ACC112 (cell line): Measurements from ENCODE around the gene USP5.
A peak's percentile ranks its signal among the peaks of the same experiment; 100 is the strongest.

Experiments used
- H2AFZ ChIP-seq: fragments of 200-600 bp; sonication (generic); one replicate; pipeline ENCODE4 v1.6.0; 2017; ENCODE audit warnings: antibody characterized with exemption, low read length; ENCODE audit not compliant: unreplicated experiment
- H3K27ac ChIP-seq: fragments of 200-600 bp; sonication (generic); 2 replicates; pipeline ENCODE4 v1.5.1; 2014; ENCODE audit warnings: low read depth, mild to moderate bottlenecking, antibody characterized with exemption, low read length, moderate library complexity
- H3K27me3 ChIP-seq: fragments of 200-600 bp; sonication (generic); 2 replicates; pipeline ENCODE4 v1.6.1; 2014; ENCODE audit warnings: mild to moderate bottlenecking, antibody characterized with exemption, low read length, moderate library complexity, mixed read lengths; ENCODE audit not compliant: insufficient read depth
- H3K36me3 ChIP-seq: fragments of 200-600 bp; sonication (generic); 2 replicates; pipeline ENCODE4 v1.6.1; 2016; ENCODE audit warnings: mild to moderate bottlenecking, antibody characterized with exemption, low read length, moderate library complexity, mixed read lengths; ENCODE audit not compliant: insufficient read depth
- H3K4me1 ChIP-seq: fragments of 200-600 bp; sonication (generic); one replicate; pipeline ENCODE4 v1.6.1; 2016; ENCODE audit warnings: low read length, mixed read lengths; ENCODE audit not compliant: insufficient read depth, unreplicated experiment, control insufficient read depth
- H3K4me3 ChIP-seq: fragments of 200-600 bp; sonication (generic); 2 replicates; pipeline ENCODE4 v1.5.1; 2014; ENCODE audit warnings: mild to moderate bottlenecking, low read depth, low read length
- H3K79me2 ChIP-seq: fragments of 200-600 bp; sonication (generic); one replicate; pipeline ENCODE4 v1.6.0; 2016; ENCODE audit warnings: low read length; ENCODE audit not compliant: control insufficient read depth, unreplicated experiment, insufficient read depth

USP5 gene

DNA sequence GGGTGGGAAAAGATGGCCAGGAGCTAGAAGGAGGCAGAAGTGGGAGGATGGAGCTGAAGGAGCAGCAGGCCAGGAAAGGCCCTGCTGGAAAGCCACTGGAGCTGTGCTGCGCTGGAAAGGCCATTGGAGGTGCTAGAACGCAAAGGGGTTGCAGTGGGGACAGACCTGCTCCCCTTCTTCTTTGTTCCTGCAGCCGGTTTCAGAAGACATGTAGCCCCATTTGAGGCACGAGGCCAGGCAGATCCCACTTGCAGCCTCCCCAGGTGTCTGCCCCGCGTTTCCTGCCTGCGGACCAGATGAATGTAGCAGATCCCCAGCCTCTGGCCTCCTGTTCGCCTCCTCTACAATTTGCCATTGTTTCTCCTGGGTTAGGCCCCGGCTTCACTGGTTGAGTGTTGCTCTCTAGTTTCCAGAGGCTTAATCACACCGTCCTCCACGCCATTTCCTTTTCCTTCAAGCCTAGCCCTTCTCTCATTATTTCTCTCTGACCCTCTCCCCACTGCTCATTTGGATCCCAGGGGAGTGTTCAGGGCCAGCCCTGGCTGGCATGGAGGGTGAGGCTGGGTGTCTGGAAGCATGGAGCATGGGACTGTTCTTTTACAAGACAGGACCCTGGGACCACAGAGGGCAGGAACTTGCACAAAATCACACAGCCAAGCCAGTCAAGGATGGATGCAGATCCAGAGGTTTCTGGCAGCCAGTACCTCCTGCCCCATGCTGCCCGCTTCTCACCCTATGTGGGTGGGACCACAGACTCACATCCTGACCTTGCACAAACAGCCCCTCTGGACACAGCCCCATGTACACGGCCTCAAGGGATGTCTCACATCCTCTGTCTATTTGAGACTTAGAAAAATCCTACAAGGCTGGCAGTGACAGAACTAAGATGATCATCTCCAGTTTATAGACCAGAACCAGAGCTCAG, 32.6 kb upstream of the USP5 start:
- peaks cover 21% of the 10 kb centered on the region for H3K4me1 ChIP-seq
- H3K36me3 ChIP-seq = no peaks in the 10 kb centered on the region
- no peaks in the 10 kb centered on the region for H3K79me2 ChIP-seq
- no peak overlapping the region for H3K4me3 ChIP-seq
- H2AFZ ChIP-seq = no peak overlapping the region
- H3K27me3 ChIP-seq = peaks cover 11% of the 10 kb centered on the region; the same call in 1 of the 2 replicates
- H3K27ac ChIP-seq = no peak overlapping the region

DNA sequence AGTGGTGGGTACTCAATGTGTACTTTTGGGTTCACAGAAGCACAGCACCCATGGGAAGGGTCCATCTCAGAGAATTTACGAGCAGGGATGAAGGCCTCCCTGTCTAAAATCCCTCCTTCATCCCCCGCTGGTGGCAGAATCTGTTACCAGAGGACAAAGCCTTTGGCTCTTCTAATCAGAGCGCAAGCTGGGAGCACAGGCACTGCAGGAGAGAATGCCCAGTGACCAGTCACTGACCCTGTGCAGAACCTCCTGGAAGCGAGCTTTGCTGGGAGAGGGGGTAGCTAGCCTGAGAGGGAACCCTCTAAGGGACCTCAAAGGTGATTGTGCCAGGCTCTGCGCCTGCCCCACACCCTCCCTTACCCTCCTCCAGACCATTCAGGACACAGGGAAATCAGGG, 31.8 kb upstream of the USP5 start:
- H3K27me3 ChIP-seq = peaks cover 11% of the 10 kb centered on the region; the same call in 1 of the 2 replicates
- no peak overlapping the region for H3K27ac ChIP-seq

DNA sequence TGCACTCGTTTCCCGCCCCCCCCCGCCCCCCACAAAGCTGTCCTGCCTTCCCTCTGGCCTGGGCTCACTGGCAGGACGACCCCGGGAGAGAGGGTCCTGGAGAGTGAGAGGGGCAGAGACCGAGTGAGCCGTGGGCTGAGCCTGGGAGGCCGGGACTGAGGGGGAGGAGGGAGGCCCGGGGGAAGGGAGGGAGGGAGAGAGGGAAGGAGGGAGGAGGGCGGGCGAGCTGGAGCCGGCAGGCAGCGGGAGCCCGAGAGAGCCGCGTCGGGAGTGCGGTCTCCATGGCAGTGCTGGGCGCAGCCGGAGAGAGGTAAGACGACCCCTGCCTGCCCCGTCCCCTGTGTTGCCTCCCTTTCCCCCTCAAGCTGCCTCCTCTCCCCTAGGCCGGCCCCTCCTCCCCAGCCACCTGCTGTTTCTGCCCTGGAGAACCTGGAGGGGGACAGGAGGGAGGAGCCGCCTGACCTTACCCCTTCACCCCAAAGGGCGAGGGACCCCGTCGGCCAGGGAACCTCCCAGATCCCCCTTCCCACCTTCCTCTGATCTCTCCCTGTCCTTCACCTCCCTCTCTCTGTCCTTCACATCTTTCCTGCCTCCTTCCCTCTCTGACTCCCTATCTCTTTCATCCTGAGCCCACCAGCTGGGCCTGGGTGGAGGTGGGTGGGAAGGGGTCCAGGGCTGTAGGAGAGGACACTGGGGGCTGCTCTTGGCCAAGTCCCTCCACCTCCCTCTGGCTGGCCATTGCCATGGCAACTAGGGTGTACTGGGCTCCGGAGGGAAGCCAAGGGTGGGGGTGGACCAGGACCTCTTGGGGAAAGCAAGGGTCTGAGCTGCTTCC, 30.1 kb upstream of the USP5 start, which contains the start of gene GPR162:
Gene GPR162 (plus strand): TSS at position 231 of the 835 bp plus-strand sequence. CDS start 2,078 bp downstream, outside the sequence.
- H2AFZ ChIP-seq = no peak within 1 kb of the TSS
- H3K27me3 ChIP-seq = peaks cover 11% of the 10 kb centered on the region; the same call in 1 of the 2 replicates
- no peak within 1 kb of the TSS for H3K27ac ChIP-seq
- H3K36me3 ChIP-seq = no peaks in the 10 kb centered on the region
- peak within 1 kb of the TSS; percentile 64 for H3K4me3 ChIP-seq
- no peaks in the 10 kb centered on the region for H3K79me2 ChIP-seq
- H3K4me1 ChIP-seq = peaks cover 29% of the 10 kb centered on the region

More for the DNA sequence above, 31.8 kb upstream of the USP5 start:
- Histone ChIP-seq H3K4me3 (no peak overlapping the region), H3K36me3 (no peaks in the 10 kb centered on the region), H3K79me2 (no peaks in the 10 kb centered on the region), H2AFZ (no peak overlapping the region), H3K4me1 (peaks cover 25% of the 10 kb centered on the region)

- Histone ChIP-seq H2AFZ (no peak overlapping the region), H3K4me1 (peaks cover 37% of the 10 kb centered on the region), H3K79me2 (no peaks in the 10 kb centered on the region), H3K27ac (no peak overlapping the region), H3K27me3 (peaks cover 11% of the 10 kb centered on the region; the same call in 1 of the 2 replicates), H3K4me3 (no peak overlapping the region), H3K36me3 (no peaks in the 10 kb centered on the region)
These were observed 29.4 kb upstream of the USP5 start for GRCh38 chr12:6822426-6823135.

GRCh38 chr12:6823182-6824084, 28.5 kb upstream of the USP5 start:
- no peaks in the 10 kb centered on the region for H3K36me3 ChIP-seq
- peaks cover 38% of the 10 kb centered on the region for H3K4me1 ChIP-seq
- no peak overlapping the region for H3K4me3 ChIP-seq
- no peak overlapping the region for H3K27ac ChIP-seq
- peaks cover 5% of the 10 kb centered on the region for H3K79me2 ChIP-seq
- no peak overlapping the region for H2AFZ ChIP-seq
- peaks cover 11% of the 10 kb centered on the region; the same call in 1 of the 2 replicates for H3K27me3 ChIP-seq

GRCh38 chr12:6824085-6824775, 27.7 kb upstream of the USP5 start:
- Histone ChIP-seq H3K79me2 (peaks cover 13% of the 10 kb centered on the region), H3K4me3 (no peak overlapping the region), H3K4me1 (peaks cover 38% of the 10 kb centered on the region), H2AFZ (no peak overlapping the region), H3K36me3 (no peaks in the 10 kb centered on the region), H3K27ac (no peak overlapping the region), H3K27me3 (peaks cover 11% of the 10 kb centered on the region; the same call in 1 of the 2 replicates)

GRCh38 chr12:6824901-6825381, 27.0 kb upstream of the USP5 start:
- Histone ChIP-seq H3K4me3 (peak overlapping the region; percentile 48), H2AFZ (no peak overlapping the region), H3K36me3 (no peaks in the 10 kb centered on the region), H3K27me3 (peaks cover 11% of the 10 kb centered on the region; the same call in 1 of the 2 replicates), H3K27ac (no peak overlapping the region), H3K4me1 (peaks cover 35% of the 10 kb centered on the region), H3K79me2 (peaks cover 21% of the 10 kb centered on the region)

- Histone ChIP-seq H3K27me3 (peaks cover 11% of the 10 kb centered on the region; the same call in 1 of the 2 replicates), H2AFZ (no peak overlapping the region), H3K4me1 (peaks cover 37% of the 10 kb centered on the region), H3K79me2 (peaks cover 27% of the 10 kb centered on the region), H3K4me3 (peak overlapping the region; percentile 48), H3K36me3 (no peaks in the 10 kb centered on the region), H3K27ac (no peak overlapping the region)
These were observed 26.4 kb upstream of the USP5 start for GRCh38 chr12:6825398-6826124.
